Adrenal gland (tissue), 5 donors: ENCODE measurements around the gene PDS5B.

Experiments
- POLR2A ChIP-seq, 2 donors: fragments of 450-650 bp; IDR thresholded peaks; one replicate each; pipeline ENCODE4 v1.6.1; 2017; ENCODE audit warnings: antibody characterized with exemption in 2 of 2, mild to moderate bottlenecking in 2 of 2, moderate library complexity in 1 of 2
- TF ChIP-seq, protein P1 (sequence below), 6 experiments: fragments of 450-650 bp in 4 of 6; fragments of 200-600 bp in 2 of 6; sonication (generic) in 1 of 6; IDR thresholded peaks; 1 replicate in 5 of 6; 2 replicates in 1 of 6; pipeline versions ENCODE4 v1.5.1 to v1.8.0; 2016 to 2021; ENCODE audit warnings: antibody characterized with exemption in 6 of 6, mild to moderate bottlenecking in 2 of 6, moderate library complexity in 1 of 6
- donor health status: DM: no; HTN: no; CAD: no.

DNA sequence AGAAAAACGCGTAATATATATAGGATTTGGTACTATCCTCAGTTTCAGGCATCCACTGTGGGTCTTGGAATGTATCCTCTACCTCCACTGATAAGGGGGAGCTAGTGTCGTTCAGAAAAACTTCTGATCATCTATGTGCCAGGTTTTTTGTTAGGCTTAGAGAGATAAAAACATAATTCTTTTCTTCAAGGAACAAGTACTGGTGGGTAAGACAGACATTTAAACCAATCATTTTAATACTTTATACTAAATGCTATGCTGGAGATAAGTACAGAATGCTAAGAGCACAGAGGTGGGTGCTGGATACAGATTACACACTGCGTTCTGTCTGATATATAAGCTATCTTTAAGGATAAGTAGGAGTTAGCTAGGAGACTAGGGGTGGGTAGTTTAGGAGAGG lies 166.1 kb downstream of the PDS5B start:
- TF ChIP-seq, protein P1, sequence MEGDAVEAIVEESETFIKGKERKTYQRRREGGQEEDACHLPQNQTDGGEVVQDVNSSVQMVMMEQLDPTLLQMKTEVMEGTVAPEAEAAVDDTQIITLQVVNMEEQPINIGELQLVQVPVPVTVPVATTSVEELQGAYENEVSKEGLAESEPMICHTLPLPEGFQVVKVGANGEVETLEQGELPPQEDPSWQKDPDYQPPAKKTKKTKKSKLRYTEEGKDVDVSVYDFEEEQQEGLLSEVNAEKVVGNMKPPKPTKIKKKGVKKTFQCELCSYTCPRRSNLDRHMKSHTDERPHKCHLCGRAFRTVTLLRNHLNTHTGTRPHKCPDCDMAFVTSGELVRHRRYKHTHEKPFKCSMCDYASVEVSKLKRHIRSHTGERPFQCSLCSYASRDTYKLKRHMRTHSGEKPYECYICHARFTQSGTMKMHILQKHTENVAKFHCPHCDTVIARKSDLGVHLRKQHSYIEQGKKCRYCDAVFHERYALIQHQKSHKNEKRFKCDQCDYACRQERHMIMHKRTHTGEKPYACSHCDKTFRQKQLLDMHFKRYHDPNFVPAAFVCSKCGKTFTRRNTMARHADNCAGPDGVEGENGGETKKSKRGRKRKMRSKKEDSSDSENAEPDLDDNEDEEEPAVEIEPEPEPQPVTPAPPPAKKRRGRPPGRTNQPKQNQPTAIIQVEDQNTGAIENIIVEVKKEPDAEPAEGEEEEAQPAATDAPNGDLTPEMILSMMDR (IDR thresholded peaks at IDR 0.05): no peak
- no peak for TF ChIP-seq POLR2A (IDR thresholded peaks at IDR 0.05)
